Measurements from ENCODE around the gene RAB11FIP2. TPM values are rescaled to one million over a fixed set of nuclear protein-coding genes. Genes with fewer than 3 reads are reported as not detected.

Gene RAB11FIP2
- total and polyA plus RNA-seq, 2 of the 8 experiments (the other 6 are each of a cell fraction or from before 2014, with no cell fraction given): 3.1 to 12.7 TPM

GRCh38 chr10:117967149-117967650 is 79.5 kb downstream of the RAB11FIP2 start (continued):
- TF ChIP-seq ZNF274 (IDR thresholded peaks at IDR 0.05; ENCODE audit: borderline replicate concordance, extremely low read depth, low read length) (no peak), YY1 (IDR thresholded peaks at IDR 0.05; ENCODE audit: low read depth, low read length) (no peak), RXRA (IDR thresholded peaks at IDR 0.05; ENCODE audit: insufficient read depth, low read depth, low read length) (no peak)
- TF ChIP-seq, protein P1, sequence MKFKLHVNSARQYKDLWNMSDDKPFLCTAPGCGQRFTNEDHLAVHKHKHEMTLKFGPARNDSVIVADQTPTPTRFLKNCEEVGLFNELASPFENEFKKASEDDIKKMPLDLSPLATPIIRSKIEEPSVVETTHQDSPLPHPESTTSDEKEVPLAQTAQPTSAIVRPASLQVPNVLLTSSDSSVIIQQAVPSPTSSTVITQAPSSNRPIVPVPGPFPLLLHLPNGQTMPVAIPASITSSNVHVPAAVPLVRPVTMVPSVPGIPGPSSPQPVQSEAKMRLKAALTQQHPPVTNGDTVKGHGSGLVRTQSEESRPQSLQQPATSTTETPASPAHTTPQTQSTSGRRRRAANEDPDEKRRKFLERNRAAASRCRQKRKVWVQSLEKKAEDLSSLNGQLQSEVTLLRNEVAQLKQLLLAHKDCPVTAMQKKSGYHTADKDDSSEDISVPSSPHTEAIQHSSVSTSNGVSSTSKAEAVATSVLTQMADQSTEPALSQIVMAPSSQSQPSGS (IDR thresholded peaks at IDR 0.05; ENCODE audit: low read length): no peak
